WTC11 (cell line): ENCODE measurements around the gene CCS. TPM values are rescaled to one million over a fixed set of nuclear protein-coding genes. Genes with fewer than 3 reads are reported as not detected.

Source experiments
- ATAC-seq: fragments of 200-7000 bp; cut with Tn5 transposase; 2 replicates; pipeline ENCODE4 v1.10.0; 2021; ENCODE audit warnings: mild to moderate bottlenecking, moderate library complexity
- CTCF ChIA-PET: fragments of 300-600 bp; sonication (Branson Sonifier 250); formaldehyde crosslinking; loops from one replicate; lab custom pipeline; 2021; ENCODE audit warnings: antibody characterized with exemption; lab: Charles Lee
- POLR2A ChIA-PET: fragments of 350-600 bp; sonication (Branson Sonifier 250); formaldehyde crosslinking; loops from one replicate; lab custom pipeline; 2021; ENCODE audit warnings: antibody characterized with exemption; lab: Charles Lee
- DNase-seq: peaks from one replicate; pipeline ENCODE4 v3.0.0; 2021; ENCODE audit warnings: low spot score
- H3K27ac Mint-ChIP-seq: 2 replicates; pipeline ENCODE4 v1.8.0; 2021; ENCODE audit warnings: mixed read lengths
- H3K27me3 Mint-ChIP-seq: 2 replicates; pipeline ENCODE4 v1.8.0; 2021; ENCODE audit warnings: low read depth, mild to moderate bottlenecking, moderate library complexity, mixed read lengths
- H3K36me3 Mint-ChIP-seq: 2 replicates; pipeline ENCODE4 v1.8.0; 2021; ENCODE audit warnings: mixed read lengths
- H3K4me1 Mint-ChIP-seq: 2 replicates; pipeline ENCODE4 v1.8.0; 2022; ENCODE audit warnings: mixed read lengths
- H3K4me3 Mint-ChIP-seq: 2 replicates; pipeline ENCODE4 v1.8.0; 2021; ENCODE audit warnings: mild to moderate bottlenecking, moderate library complexity, mixed read lengths
- H3K9me3 Mint-ChIP-seq: 2 replicates; pipeline ENCODE4 v1.8.0; 2021; ENCODE audit warnings: mixed read lengths
- ATF6 ChIP-seq: sonication (generic); formaldehyde crosslinking; IDR thresholded peaks from 2 replicates; pipeline ENCODE4 v1.8.1; 2023; ENCODE audit warnings: mild to moderate bottlenecking, missing genetic modification reagents
- CBFB ChIP-seq: sonication (generic); formaldehyde crosslinking; IDR thresholded peaks from 2 replicates; pipeline ENCODE4 v1.8.1; 2022; ENCODE audit warnings: mild to moderate bottlenecking, low read depth, missing genetic modification reagents
- CREB1 ChIP-seq: sonication (generic); formaldehyde crosslinking; IDR thresholded peaks from 2 replicates; pipeline ENCODE4 v1.8.0; 2023; ENCODE audit warnings: mild to moderate bottlenecking, missing genetic modification reagents
- E2F1 ChIP-seq: sonication (generic); formaldehyde crosslinking; IDR thresholded peaks from 2 replicates; pipeline ENCODE4 v1.8.0; 2022; ENCODE audit warnings: mild to moderate bottlenecking, missing genetic modification reagents
- FOXP1 ChIP-seq: sonication (generic); formaldehyde crosslinking; IDR thresholded peaks from 2 replicates; pipeline ENCODE4 v1.8.0; 2022; ENCODE audit warnings: missing genetic modification reagents, mild to moderate bottlenecking, moderate library complexity, borderline replicate concordance
- IRF1 ChIP-seq: sonication (generic); formaldehyde crosslinking; IDR thresholded peaks from 2 replicates; pipeline ENCODE4 v1.8.0; 2023; ENCODE audit warnings: missing genetic modification reagents
- JUN ChIP-seq: sonication (generic); formaldehyde crosslinking; IDR thresholded peaks from 2 replicates; pipeline ENCODE4 v1.8.0; 2023; ENCODE audit warnings: mild to moderate bottlenecking, missing genetic modification reagents
- KAT7 ChIP-seq: sonication (generic); formaldehyde crosslinking; IDR thresholded peaks from 2 replicates; pipeline ENCODE4 v1.8.1; 2023; ENCODE audit warnings: missing genetic modification reagents, mild to moderate bottlenecking, borderline replicate concordance
- MLX ChIP-seq: sonication (generic); formaldehyde crosslinking; IDR thresholded peaks from 2 replicates; pipeline ENCODE4 v1.8.1; 2023; ENCODE audit warnings: mild to moderate bottlenecking, missing genetic modification reagents, moderate library complexity
- RELA ChIP-seq: sonication (generic); formaldehyde crosslinking; IDR thresholded peaks from 2 replicates; pipeline ENCODE4 v1.8.1; 2022; ENCODE audit warnings: missing genetic modification reagents, mild to moderate bottlenecking, borderline replicate concordance
- TEAD1 ChIP-seq: sonication (generic); formaldehyde crosslinking; IDR thresholded peaks from 2 replicates; pipeline ENCODE4 v1.8.0; 2022; ENCODE audit warnings: mild to moderate bottlenecking, missing genetic modification reagents
- TEAD4 ChIP-seq: sonication (generic); formaldehyde crosslinking; IDR thresholded peaks from 2 replicates; pipeline ENCODE4 v1.8.0; 2022; ENCODE audit warnings: mild to moderate bottlenecking, missing genetic modification reagents
- USF1 ChIP-seq: sonication (generic); formaldehyde crosslinking; IDR thresholded peaks from 2 replicates; pipeline ENCODE4 v1.8.0; 2022; ENCODE audit warnings: mild to moderate bottlenecking, missing genetic modification reagents
- ZBTB21 ChIP-seq: sonication (generic); formaldehyde crosslinking; IDR thresholded peaks from 2 replicates; pipeline ENCODE4 v1.8.1; 2023; ENCODE audit warnings: mild to moderate bottlenecking, missing genetic modification reagents, borderline replicate concordance
- ZNF121 ChIP-seq: sonication (generic); formaldehyde crosslinking; IDR thresholded peaks from 2 replicates; pipeline ENCODE4 v1.8.0; 2023; ENCODE audit warnings: missing genetic modification reagents
- ZNF396 ChIP-seq: fragments of 250-450 bp; sonication (Bioruptor Pico); IDR thresholded peaks from 2 replicates; pipeline ENCODE4 v1.8.0; 2021; ENCODE audit warnings: mild to moderate bottlenecking, moderate library complexity, borderline replicate concordance
- ZNF671 ChIP-seq: fragments of 250-450 bp; sonication (Bioruptor Pico); IDR thresholded peaks from 2 replicates; pipeline ENCODE4 v1.8.0; 2021; ENCODE audit warnings: mild to moderate bottlenecking
- total RNA-seq: library from RNA; stranded (reverse); gene quantifications from 3 replicates; pipeline ENCODE4 v1.2.3, GENCODE V29; 2021
- TF ChIP-seq, protein P1 (sequence below): sonication (generic); formaldehyde crosslinking; IDR thresholded peaks from 2 replicates; pipeline ENCODE4 v1.8.1; 2023; ENCODE audit warnings: mild to moderate bottlenecking, moderate library complexity, missing genetic modification reagents
- TF ChIP-seq, protein P2 (sequence below): sonication (generic); formaldehyde crosslinking; IDR thresholded peaks from 2 replicates; pipeline ENCODE4 v1.8.1; 2022; ENCODE audit warnings: mild to moderate bottlenecking, moderate library complexity, missing genetic modification reagents
- TF ChIP-seq, protein P3 (sequence below): fragments of 250-450 bp; sonication (Bioruptor Pico); IDR thresholded peaks from 2 replicates; pipeline ENCODE4 v1.9.0; 2021; ENCODE audit warnings: mild to moderate bottlenecking, borderline replicate concordance
- TF ChIP-seq, protein P4 (sequence below): sonication (generic); formaldehyde crosslinking; IDR thresholded peaks from 2 replicates; pipeline ENCODE4 v1.8.1; 2022; ENCODE audit warnings: mild to moderate bottlenecking, missing genetic modification reagents, moderate library complexity, borderline replicate concordance

Gene CCS
- total RNA-seq, 1 experiment from 2014 or later, result 35.9 TPM

DNA sequence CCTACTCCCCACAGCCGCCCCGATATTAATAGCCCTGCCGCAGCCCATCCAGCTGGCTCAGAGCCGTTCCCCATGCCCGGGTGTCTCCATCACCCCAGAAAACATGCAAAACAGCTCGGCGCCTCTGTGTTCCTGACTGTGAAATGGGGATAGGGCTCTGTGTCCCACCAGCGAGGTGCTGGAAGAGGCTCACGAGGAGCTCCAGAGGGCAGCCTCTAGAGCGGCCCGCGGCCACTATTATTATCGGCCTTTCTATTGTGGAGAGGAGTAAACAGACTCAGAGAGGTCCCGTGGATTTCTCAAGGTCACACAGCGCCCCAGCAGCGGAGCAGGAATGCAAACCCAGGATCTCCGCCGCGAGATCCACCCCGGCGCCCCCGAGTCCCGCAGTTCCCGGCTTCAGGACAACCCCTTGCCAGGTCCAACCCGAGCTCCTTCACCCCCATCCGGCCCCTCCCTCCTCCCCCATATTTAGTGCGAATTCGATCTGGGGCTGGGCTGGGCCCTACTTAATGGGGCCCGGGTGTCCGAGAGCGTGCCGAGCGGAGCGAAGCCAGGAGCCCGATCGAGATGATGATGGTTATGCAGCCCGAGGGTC lies 46.5 kb upstream of the CCS start, which contains the start of gene ACTN3:
Gene ACTN3 (plus strand): TSS at position 536 of the 598 bp plus-strand sequence. CDS start 35 bp downstream, at position 571.
- Mint-ChIP-seq H3K36me3 (no peaks in the 10 kb centered on the region; the same call in 1 of the 2 replicates), H3K9me3 (no peaks in the 10 kb centered on the region), H3K4me1 (peaks cover 38% of the 10 kb centered on the region), H3K27me3 (no peaks in the 10 kb centered on the region), H3K4me3 (peak within 1 kb of the TSS; percentile 85), H3K27ac (peak within 1 kb of the TSS; percentile 93)
- ATAC-seq (peak; percentile 55), DNase-seq (peak; percentile 81)
- CTCF ChIA-PET, result interaction anchor here (0.6 to 2.9 kb wide), 18 partner anchors 13 to 300 kb away, joined by 3 to 34 read pairs (median 4); partner anchors contain the start of genes CCDC87, CCS, DPP3 and MRPL11
- POLR2A ChIA-PET, result interaction anchor here (0.6 to 2.0 kb wide), 13 partner anchors 17 to 757 kb away, joined by 3 to 23 read pairs (median 5); partner anchors contain the start of genes BBS1, CCDC87, CCS and DPP3
- TF ChIP-seq CBFB (no peak), ZNF671 (peak; percentile 49; the same call in 1 of the 2 replicates), RELA (no peak), JUN (CRISPR knock-in tag) (no peak), IRF1 (CRISPR knock-in tag) (no peak), MLX (CRISPR knock-in tag) (no peak), FOXP1 (CRISPR knock-in tag) (no peak), TEAD1 (CRISPR knock-in tag) (no peak), TEAD4 (CRISPR knock-in tag) (no peak), E2F1 (CRISPR knock-in tag) (no peak), ZNF396 (CRISPR knock-in tag) (peak; percentile 85; the same call in 1 of the 2 replicates), ATF6 (CRISPR knock-in tag) (no peak), USF1 (CRISPR knock-in tag) (no peak), KAT7 (CRISPR knock-in tag) (no peak), ZBTB21 (no peak), ZNF121 (0 out of 2 replicates have a peak, but pooled peaks have one; percentile 38), CREB1 (CRISPR knock-in tag) (no peak)
- TF ChIP-seq, protein P1, sequence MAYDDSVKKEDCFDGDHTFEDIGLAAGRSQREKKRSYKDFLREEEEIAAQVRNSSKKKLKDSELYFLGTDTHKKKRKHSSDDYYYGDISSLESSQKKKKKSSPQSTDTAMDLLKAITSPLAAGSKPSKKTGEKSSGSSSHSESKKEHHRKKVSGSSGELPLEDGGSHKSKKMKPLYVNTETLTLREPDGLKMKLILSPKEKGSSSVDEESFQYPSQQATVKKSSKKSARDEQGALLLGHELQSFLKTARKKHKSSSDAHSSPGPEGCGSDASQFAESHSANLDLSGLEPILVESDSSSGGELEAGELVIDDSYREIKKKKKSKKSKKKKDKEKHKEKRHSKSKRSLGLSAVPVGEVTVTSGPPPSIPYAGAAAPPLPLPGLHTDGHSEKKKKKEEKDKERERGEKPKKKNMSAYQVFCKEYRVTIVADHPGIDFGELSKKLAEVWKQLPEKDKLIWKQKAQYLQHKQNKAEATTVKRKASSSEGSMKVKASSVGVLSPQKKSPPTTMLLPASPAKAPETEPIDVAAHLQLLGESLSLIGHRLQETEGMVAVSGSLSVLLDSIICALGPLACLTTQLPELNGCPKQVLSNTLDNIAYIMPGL, result no peak
- TF ChIP-seq, protein P2, sequence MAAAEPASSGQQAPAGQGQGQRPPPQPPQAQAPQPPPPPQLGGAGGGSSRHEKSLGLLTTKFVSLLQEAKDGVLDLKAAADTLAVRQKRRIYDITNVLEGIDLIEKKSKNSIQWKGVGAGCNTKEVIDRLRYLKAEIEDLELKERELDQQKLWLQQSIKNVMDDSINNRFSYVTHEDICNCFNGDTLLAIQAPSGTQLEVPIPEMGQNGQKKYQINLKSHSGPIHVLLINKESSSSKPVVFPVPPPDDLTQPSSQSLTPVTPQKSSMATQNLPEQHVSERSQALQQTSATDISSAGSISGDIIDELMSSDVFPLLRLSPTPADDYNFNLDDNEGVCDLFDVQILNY (CRISPR knock-in tag), result no peak
- TF ChIP-seq, protein P3, sequence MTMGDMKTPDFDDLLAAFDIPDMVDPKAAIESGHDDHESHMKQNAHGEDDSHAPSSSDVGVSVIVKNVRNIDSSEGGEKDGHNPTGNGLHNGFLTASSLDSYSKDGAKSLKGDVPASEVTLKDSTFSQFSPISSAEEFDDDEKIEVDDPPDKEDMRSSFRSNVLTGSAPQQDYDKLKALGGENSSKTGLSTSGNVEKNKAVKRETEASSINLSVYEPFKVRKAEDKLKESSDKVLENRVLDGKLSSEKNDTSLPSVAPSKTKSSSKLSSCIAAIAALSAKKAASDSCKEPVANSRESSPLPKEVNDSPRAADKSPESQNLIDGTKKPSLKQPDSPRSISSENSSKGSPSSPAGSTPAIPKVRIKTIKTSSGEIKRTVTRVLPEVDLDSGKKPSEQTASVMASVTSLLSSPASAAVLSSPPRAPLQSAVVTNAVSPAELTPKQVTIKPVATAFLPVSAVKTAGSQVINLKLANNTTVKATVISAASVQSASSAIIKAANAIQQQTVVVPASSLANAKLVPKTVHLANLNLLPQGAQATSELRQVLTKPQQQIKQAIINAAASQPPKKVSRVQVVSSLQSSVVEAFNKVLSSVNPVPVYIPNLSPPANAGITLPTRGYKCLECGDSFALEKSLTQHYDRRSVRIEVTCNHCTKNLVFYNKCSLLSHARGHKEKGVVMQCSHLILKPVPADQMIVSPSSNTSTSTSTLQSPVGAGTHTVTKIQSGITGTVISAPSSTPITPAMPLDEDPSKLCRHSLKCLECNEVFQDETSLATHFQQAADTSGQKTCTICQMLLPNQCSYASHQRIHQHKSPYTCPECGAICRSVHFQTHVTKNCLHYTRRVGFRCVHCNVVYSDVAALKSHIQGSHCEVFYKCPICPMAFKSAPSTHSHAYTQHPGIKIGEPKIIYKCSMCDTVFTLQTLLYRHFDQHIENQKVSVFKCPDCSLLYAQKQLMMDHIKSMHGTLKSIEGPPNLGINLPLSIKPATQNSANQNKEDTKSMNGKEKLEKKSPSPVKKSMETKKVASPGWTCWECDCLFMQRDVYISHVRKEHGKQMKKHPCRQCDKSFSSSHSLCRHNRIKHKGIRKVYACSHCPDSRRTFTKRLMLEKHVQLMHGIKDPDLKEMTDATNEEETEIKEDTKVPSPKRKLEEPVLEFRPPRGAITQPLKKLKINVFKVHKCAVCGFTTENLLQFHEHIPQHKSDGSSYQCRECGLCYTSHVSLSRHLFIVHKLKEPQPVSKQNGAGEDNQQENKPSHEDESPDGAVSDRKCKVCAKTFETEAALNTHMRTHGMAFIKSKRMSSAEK (CRISPR knock-in tag), result 0 out of 2 replicates have a peak, but pooled peaks have one; percentile 53
- TF ChIP-seq, protein P4, sequence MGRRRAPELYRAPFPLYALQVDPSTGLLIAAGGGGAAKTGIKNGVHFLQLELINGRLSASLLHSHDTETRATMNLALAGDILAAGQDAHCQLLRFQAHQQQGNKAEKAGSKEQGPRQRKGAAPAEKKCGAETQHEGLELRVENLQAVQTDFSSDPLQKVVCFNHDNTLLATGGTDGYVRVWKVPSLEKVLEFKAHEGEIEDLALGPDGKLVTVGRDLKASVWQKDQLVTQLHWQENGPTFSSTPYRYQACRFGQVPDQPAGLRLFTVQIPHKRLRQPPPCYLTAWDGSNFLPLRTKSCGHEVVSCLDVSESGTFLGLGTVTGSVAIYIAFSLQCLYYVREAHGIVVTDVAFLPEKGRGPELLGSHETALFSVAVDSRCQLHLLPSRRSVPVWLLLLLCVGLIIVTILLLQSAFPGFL, result no peak
